RCC 7860 (cell line): Measurements from ENCODE around the gene ADCY2.
"Not testable (repeated sequence)": the region's sequence is repeated elsewhere in the genome, so short reads cannot be mapped to it uniquely, and the experiment has no call there.

Experiments used
- DNase-seq: peaks from one replicate; pipeline ENCODE4 v3.0.0-alpha.2; 2015; ENCODE audit warnings: low spot score
- FAIRE-seq: peaks from 2 replicates; lab custom pipeline; 2012; peaks lifted over from hg19 to GRCh38; lab: Jason Lieb, UNC

ADCY2 gene

GRCh38 chr5:7395432-7395946, 449 bp upstream of the ADCY2 start:
- FAIRE-seq = no peak
- DNase-seq = no peak

- FAIRE-seq (no peak), DNase-seq (no peak)
Observed at GRCh38 chr5:7396713-7397454, 946 bp downstream of the ADCY2 start.

GRCh38 chr5:7397937-7398336, 2.0 kb downstream of the ADCY2 start:
- DNase-seq (no peak), FAIRE-seq (no peak)

GRCh38 chr5:7398596-7399280, 2.8 kb downstream of the ADCY2 start:
- no peak for FAIRE-seq

GRCh38 chr5:7405277-7405676, 9.3 kb downstream of the ADCY2 start:
- FAIRE-seq (no peak), DNase-seq (no peak)

More at GRCh38 chr5:7398596-7399280, 2.8 kb downstream of the ADCY2 start:
- DNase-seq = no peak

- FAIRE-seq (no peak), DNase-seq (no peak)
Observed at GRCh38 chr5:7410936-7411511, 15.1 kb downstream of the ADCY2 start.

GRCh38 chr5:7412409-7412808, 16.5 kb downstream of the ADCY2 start:
- FAIRE-seq = no peak
- DNase-seq = no peak

- FAIRE-seq (no peak), DNase-seq (no peak)
Observed at GRCh38 chr5:7415123-7415522, 19.2 kb downstream of the ADCY2 start.

- DNase-seq (no peak), FAIRE-seq (no peak)
Observed at GRCh38 chr5:7415587-7416535, 19.9 kb downstream of the ADCY2 start.

- FAIRE-seq (no peak), DNase-seq (no peak)
Observed at GRCh38 chr5:7418276-7418675, 22.3 kb downstream of the ADCY2 start.

GRCh38 chr5:7419367-7419766, 23.4 kb downstream of the ADCY2 start:
- no peak for DNase-seq
- no peak for FAIRE-seq

GRCh38 chr5:7419846-7420245, 23.9 kb downstream of the ADCY2 start:
- no peak for FAIRE-seq
- no peak for DNase-seq

- DNase-seq (no peak), FAIRE-seq (no peak)
Observed at GRCh38 chr5:7420510-7421280, 24.8 kb downstream of the ADCY2 start.

- no peak for DNase-seq
- no peak for FAIRE-seq
Observed at GRCh38 chr5:7422316-7423106, 26.6 kb downstream of the ADCY2 start.

GRCh38 chr5:7423231-7423630, 27.3 kb downstream of the ADCY2 start:
- not testable (repeated sequence) for FAIRE-seq, DNase-seq

- DNase-seq (no peak), FAIRE-seq (no peak)
Observed at GRCh38 chr5:7425830-7426229, 29.9 kb downstream of the ADCY2 start.

- DNase-seq (no peak), FAIRE-seq (no peak)
Observed at GRCh38 chr5:7426284-7426683, 30.3 kb downstream of the ADCY2 start.

- DNase-seq = no peak
- FAIRE-seq = no peak
Observed at GRCh38 chr5:7434914-7435313, 39.0 kb downstream of the ADCY2 start.

GRCh38 chr5:7435503-7435902, 39.6 kb downstream of the ADCY2 start:
- no peak for FAIRE-seq

More at GRCh38 chr5:7435503-7435902, 39.6 kb downstream of the ADCY2 start:
- no peak for DNase-seq
